B cell (primary cell): ENCODE data around the gene PDE4B. TPM values are rescaled to one million over a fixed set of nuclear protein-coding genes. Genes with fewer than 3 reads are reported as not detected.

ENCODE experiments used
- ATAC-seq: fragments of 200-7000 bp; cut with Tn5 transposase; one replicate; pipeline ENCODE4 v1.10.0; 2021; ENCODE audit warnings: low read depth, mild to moderate bottlenecking, moderate number of reproducible peaks, moderate library complexity
- CTCF ChIA-PET: fragments of 350-600 bp; sonication (Branson Sonifier 250); formaldehyde crosslinking; loops from one replicate; lab custom pipeline; 2021; ENCODE audit warnings: antibody characterized with exemption, inconsistent platforms; lab: Charles Lee
- POLR2A ChIA-PET: fragments of 350-600 bp; sonication (Branson Sonifier 250); formaldehyde crosslinking; loops from one replicate; lab custom pipeline; 2021; ENCODE audit warnings: antibody characterized with exemption; lab: Charles Lee
- DNase-seq: peaks from one replicate; pipeline ENCODE4 v3.0.0; 2013
- H2AFZ ChIP-seq: 2 replicates; pipeline ENCODE4 v1.6.1; 2012; ENCODE audit warnings: mild to moderate bottlenecking, low read depth, low read length; ENCODE audit not compliant: insufficient read depth, poor library complexity, severe bottlenecking
- H3K27ac ChIP-seq, 2 donors: 1 replicate in 1 of 2; 2 replicates in 1 of 2; pipeline ENCODE4 v1.5.1; 2012 to 2013; ENCODE audit warnings: low read length in 2 of 2, mild to moderate bottlenecking in 2 of 2, moderate library complexity in 1 of 2
- H3K27me3 ChIP-seq, 4 experiments: fragments of 200-600 bp in 1 of 4; sonication (generic) in 1 of 4; replicated peaks in 1 of 4; 1 replicate in 2 of 4; 2 replicates in 2 of 4; pipeline versions ENCODE4 v1.6.1 to v1.7.0; 2013 to 2016; ENCODE audit warnings: low read length in 3 of 4, mild to moderate bottlenecking in 2 of 4, mixed read lengths in 1 of 4, moderate library complexity in 1 of 4; ENCODE audit not compliant: insufficient read depth in 4 of 4, control insufficient read depth in 3 of 4; ENCODE audit errors: control extremely low read depth in 1 of 4
- H3K36me3 ChIP-seq, 2 experiments: replicated peaks in 1 of 2; 1 replicate in 1 of 2; 2 replicates in 1 of 2; pipeline versions ENCODE4 v1.6.1 to v1.7.1; 2013; ENCODE audit warnings: low read length in 1 of 2; ENCODE audit not compliant: insufficient read depth in 2 of 2, control insufficient read depth in 1 of 2; ENCODE audit errors: control extremely low read depth in 1 of 2, extremely low read depth in 1 of 2
- H3K4me1 ChIP-seq, 2 donors: fragments of 200-600 bp in 1 of 2; sonication (generic) in 1 of 2; 1 replicate in 1 of 2; 2 replicates in 1 of 2; pipeline versions ENCODE4 v1.5.1 to v1.6.1; 2013 to 2017; ENCODE audit warnings: low read length in 2 of 2; ENCODE audit not compliant: control insufficient read depth in 2 of 2, insufficient read depth in 2 of 2
- H3K4me2 ChIP-seq: replicated peaks from 2 replicates; pipeline ENCODE3; 2012; ENCODE audit warnings: mild to moderate bottlenecking, low read depth, low read length; ENCODE audit not compliant: poor library complexity, severe bottlenecking
- H3K4me3 ChIP-seq, 5 experiments: fragments of 200-600 bp in 1 of 5; sonication (generic) in 1 of 5; 1 replicate in 3 of 5; 2 replicates in 2 of 5; pipeline versions ENCODE4 v1.5.1 to v1.7.0; 2011 to 2016; ENCODE audit warnings: low read length in 4 of 5, mild to moderate bottlenecking in 4 of 5, low read depth in 2 of 5, control low read depth in 1 of 5, moderate library complexity in 1 of 5; ENCODE audit not compliant: insufficient read depth in 1 of 5; ENCODE audit errors: control extremely low read depth in 1 of 5, extremely low read depth in 1 of 5
- H3K79me2 ChIP-seq: fragments of 200-600 bp; sonication (generic); one replicate; pipeline ENCODE4 v1.6.0; 2016; ENCODE audit warnings: low read length; ENCODE audit not compliant: control insufficient read depth, insufficient read depth
- H3K9ac ChIP-seq: fragments of 200-600 bp; sonication (generic); 2 replicates; pipeline ENCODE4 v1.6.1; 2017; ENCODE audit warnings: mild to moderate bottlenecking, low read length, moderate library complexity
- H3K9me3 ChIP-seq, 3 donors: one replicate each; pipeline versions ENCODE4 v1.6.1 to v1.7.1; 2013; ENCODE audit warnings: low read length in 2 of 3; ENCODE audit not compliant: control insufficient read depth in 2 of 3, insufficient read depth in 1 of 3; ENCODE audit errors: control extremely low read depth in 1 of 3
- H4K20me1 ChIP-seq: 2 replicates; pipeline ENCODE4 v1.6.0; 2012; ENCODE audit warnings: mild to moderate bottlenecking, low read length; ENCODE audit not compliant: insufficient read depth, control insufficient read depth, poor library complexity, severe bottlenecking
- H3K27ac Mint-ChIP-seq: one replicate; pipeline ENCODE4 v1.8.0; 2021; ENCODE audit warnings: mixed read lengths
- H3K27me3 Mint-ChIP-seq: one replicate; pipeline ENCODE4 v1.8.0; 2021; ENCODE audit warnings: mixed read lengths
- H3K4me1 Mint-ChIP-seq: one replicate; pipeline ENCODE4 v1.8.0; 2021; ENCODE audit warnings: mixed read lengths
- H3K4me3 Mint-ChIP-seq: one replicate; pipeline ENCODE4 v1.8.0; 2021; ENCODE audit warnings: mixed read lengths
- H3K9me3 Mint-ChIP-seq: one replicate; pipeline ENCODE4 v1.8.0; 2022; ENCODE audit warnings: mixed read lengths; ENCODE audit not compliant: insufficient read depth
- EZH2 ChIP-seq: IDR thresholded peaks from 2 replicates; pipeline ENCODE4 v1.6.1; 2012; ENCODE audit warnings: borderline replicate concordance, low read depth, mild to moderate bottlenecking, moderate library complexity, low read length; ENCODE audit not compliant: insufficient read depth, poor library complexity, severe bottlenecking
- WGBS: methylation state at CpG from one replicate; pipeline ENCODE4 v1.1.5; 2013; ENCODE audit warnings: missing lambda C conversion rate; ENCODE audit not compliant: insufficient coverage; 5-methylcytosine and 5-hydroxymethylcytosine counted together
- intact Hi-C: fragments of 100-400 bp; cut with micrococcal nuclease; formaldehyde crosslinking; loops from one replicate; pipeline ENCODE4 v1.10.0; 2022
- polyA plus RNA-seq: library from polyadenylated mRNA; depleted of rRNA; stranded (reverse); fragments of >200 nt; gene quantifications from 2 replicates; pipeline ENCODE4 v1.2.3, GENCODE V29; 2012
- total RNA-seq, 2 donors: library from RNA; stranded (reverse); fragments of 120-200 nt in 1 of 2; gene quantifications; 1 replicate in 1 of 2; 2 replicates in 1 of 2; pipeline versions ENCODE4 v1.2.3 to v1.2.4, GENCODE V29; 2013 to 2022
- TF ChIP-seq, protein P1 (sequence below): fragments of 200-600 bp; IDR thresholded peaks from one replicate; pipeline ENCODE4 v1.8.0; 2022; ENCODE audit warnings: antibody characterized with exemption, mild to moderate bottlenecking

Gene PDE4B
- total and polyA plus RNA-seq, 2 donors (not counting 1 experiment from before 2014, with no cell fraction given) = 63.7 to 242 TPM

DNA sequence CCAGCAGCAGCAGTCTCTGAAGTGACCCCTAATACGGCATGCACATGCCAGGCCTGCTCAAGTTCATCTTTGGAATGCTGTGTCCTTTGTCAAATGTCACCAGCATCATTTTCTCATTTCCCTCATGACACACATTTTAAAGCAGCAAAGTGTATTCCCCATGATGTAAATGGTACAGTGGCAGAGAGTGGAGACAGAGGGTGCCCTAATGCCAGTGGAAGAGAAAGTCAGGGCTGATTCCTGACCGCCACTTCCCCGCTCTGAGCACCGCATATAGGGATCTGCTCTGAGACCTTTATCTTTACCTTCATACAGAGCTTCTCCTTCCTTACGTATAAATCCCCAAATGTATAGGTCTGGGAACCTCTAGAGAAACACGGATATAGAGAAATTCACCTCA lies 518.9 kb downstream of the PDE4B start:
- H3K4me1 ChIP-seq = peaks cover 2 to 3% of the 10 kb centered on the region in 2 donors
- H3K9me3 ChIP-seq = no peaks in the 10 kb centered on the region
- H3K4me3 Mint-ChIP-seq = no peak overlapping the region
- 100% methylated on average over 5 of the region's 6 CpGs for WGBS
- CTCF ChIA-PET = interaction anchor here (1.4 kb wide), 1 partner anchor 11 kb away, joined by 3 read pairs; no protein-coding TSS in a partner anchor
- H3K9me3 Mint-ChIP-seq = no peaks in the 10 kb centered on the region
- TF ChIP-seq, protein P1, sequence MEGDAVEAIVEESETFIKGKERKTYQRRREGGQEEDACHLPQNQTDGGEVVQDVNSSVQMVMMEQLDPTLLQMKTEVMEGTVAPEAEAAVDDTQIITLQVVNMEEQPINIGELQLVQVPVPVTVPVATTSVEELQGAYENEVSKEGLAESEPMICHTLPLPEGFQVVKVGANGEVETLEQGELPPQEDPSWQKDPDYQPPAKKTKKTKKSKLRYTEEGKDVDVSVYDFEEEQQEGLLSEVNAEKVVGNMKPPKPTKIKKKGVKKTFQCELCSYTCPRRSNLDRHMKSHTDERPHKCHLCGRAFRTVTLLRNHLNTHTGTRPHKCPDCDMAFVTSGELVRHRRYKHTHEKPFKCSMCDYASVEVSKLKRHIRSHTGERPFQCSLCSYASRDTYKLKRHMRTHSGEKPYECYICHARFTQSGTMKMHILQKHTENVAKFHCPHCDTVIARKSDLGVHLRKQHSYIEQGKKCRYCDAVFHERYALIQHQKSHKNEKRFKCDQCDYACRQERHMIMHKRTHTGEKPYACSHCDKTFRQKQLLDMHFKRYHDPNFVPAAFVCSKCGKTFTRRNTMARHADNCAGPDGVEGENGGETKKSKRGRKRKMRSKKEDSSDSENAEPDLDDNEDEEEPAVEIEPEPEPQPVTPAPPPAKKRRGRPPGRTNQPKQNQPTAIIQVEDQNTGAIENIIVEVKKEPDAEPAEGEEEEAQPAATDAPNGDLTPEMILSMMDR = no peak
- TF ChIP-seq EZH2 = no peak
- peaks cover 5% of the 10 kb centered on the region for H3K4me1 Mint-ChIP-seq
- DNase-seq (no peak), ATAC-seq (no peak)
- peak overlapping the region; percentile 32 for H3K27ac Mint-ChIP-seq
- H3K27me3 Mint-ChIP-seq = no peaks in the 10 kb centered on the region
- H3K9ac ChIP-seq = no peak overlapping the region
- no peak overlapping the region for H3K4me3 ChIP-seq
- H3K27me3 ChIP-seq = no peaks in the 10 kb centered on the region
- H3K36me3 ChIP-seq = no peaks in the 10 kb centered on the region
- POLR2A ChIA-PET = no interaction called here
- intact Hi-C loops = no loop called here
- H2AFZ ChIP-seq = no peak overlapping the region
- no peak overlapping the region for H3K4me2 ChIP-seq
- no peaks in the 10 kb centered on the region for H4K20me1 ChIP-seq
- no peak overlapping the region for H3K27ac ChIP-seq
- no peaks in the 10 kb centered on the region for H3K79me2 ChIP-seq

DNA sequence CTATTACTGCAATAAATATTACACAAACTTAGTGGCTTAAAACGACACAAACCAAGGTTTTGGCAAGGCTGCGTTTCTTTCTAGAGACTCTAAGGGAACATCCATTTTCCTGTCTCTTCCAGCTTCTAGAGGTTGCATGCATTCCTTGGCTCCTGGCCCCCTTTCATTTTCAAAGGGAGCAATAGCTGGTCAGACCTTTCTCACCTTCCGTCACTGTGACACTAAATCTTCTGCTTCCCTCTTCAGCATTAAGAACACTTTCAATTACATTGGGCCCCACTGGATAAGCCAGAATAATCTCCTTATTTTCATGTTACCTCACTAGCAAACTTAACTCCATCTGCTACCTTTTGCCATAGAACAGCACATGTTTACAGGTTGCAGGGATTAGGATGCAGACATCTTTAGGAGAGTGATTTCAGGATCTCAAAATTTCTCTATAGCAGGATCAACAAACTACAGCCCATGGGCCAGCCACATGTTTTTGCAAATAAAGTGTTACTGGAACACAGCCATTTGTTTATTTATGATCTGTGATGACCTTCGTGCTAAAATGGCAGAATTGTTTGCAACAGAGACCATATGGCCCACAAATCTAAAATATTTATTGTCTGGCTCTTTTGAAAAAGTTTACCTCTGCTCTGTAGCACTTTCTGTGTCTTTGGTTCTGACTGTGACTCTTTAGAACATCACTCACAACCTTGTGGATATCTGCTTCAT lies 519.7 kb downstream of the PDE4B start:
- H3K9me3 Mint-ChIP-seq = no peaks in the 10 kb centered on the region
- DNase-seq (no peak), ATAC-seq (no peak)
- Histone ChIP-seq H3K4me2 (no peak overlapping the region), H3K27me3 (no peaks in the 10 kb centered on the region), H3K4me3 (no peak overlapping the region), H3K27ac (no peak overlapping the region), H3K9me3 (no peaks in the 10 kb centered on the region), H3K9ac (no peak overlapping the region), H2AFZ (no peak overlapping the region), H3K4me1 (peaks cover 8 to 11% of the 10 kb centered on the region in 2 donors), H4K20me1 (no peaks in the 10 kb centered on the region), H3K36me3 (no peaks in the 10 kb centered on the region), H3K79me2 (no peaks in the 10 kb centered on the region)
- CTCF ChIA-PET = no interaction called here
- WGBS = 68% methylated on average over 4 of the region's 4 CpGs
- H3K27me3 Mint-ChIP-seq = no peaks in the 10 kb centered on the region
- TF ChIP-seq EZH2 = no peak
- TF ChIP-seq, protein P1 = no peak
- POLR2A ChIA-PET = interaction anchor here (0.5 kb wide), 1 partner anchor 68 kb away, joined by 4 read pairs; no protein-coding TSS in a partner anchor
- H3K27ac Mint-ChIP-seq = no peak overlapping the region
- peaks cover 12% of the 10 kb centered on the region for H3K4me1 Mint-ChIP-seq
- intact Hi-C loops = no loop called here
- H3K4me3 Mint-ChIP-seq = no peak overlapping the region
